WERI-Rb-1 (cell line): Measurements from ENCODE around the gene DDR2.

Experiments used
- DNase-seq: peaks from one replicate; pipeline ENCODE4 v3.0.0-alpha.2; 2020
- H3K27ac ChIP-seq: fragments of 250-450 bp; sonication (Bioruptor Pico); 2 replicates; pipeline ENCODE4 v1.5.1; 2020; ENCODE audit warnings: mild to moderate bottlenecking, moderate library complexity
- H3K27me3 ChIP-seq: fragments of 250-450 bp; sonication (Bioruptor Pico); 2 replicates; pipeline ENCODE4 v1.5.1; 2021; ENCODE audit warnings: mild to moderate bottlenecking, low read depth, moderate library complexity; ENCODE audit not compliant: insufficient read depth, severe bottlenecking
- H3K36me3 ChIP-seq: fragments of 250-450 bp; sonication (Bioruptor Pico); 2 replicates; pipeline ENCODE4 v1.5.1; 2020; ENCODE audit warnings: mild to moderate bottlenecking, moderate library complexity
- H3K4me3 ChIP-seq: 2 replicates; pipeline ENCODE4 v1.5.1; 2011; ENCODE audit warnings: low read depth, mild to moderate bottlenecking, control low read depth, low read length
- H3K9me3 ChIP-seq: fragments of 250-450 bp; sonication (Bioruptor Pico); 2 replicates; pipeline ENCODE4 v1.5.1; 2021; ENCODE audit warnings: mild to moderate bottlenecking, moderate library complexity; ENCODE audit not compliant: severe bottlenecking
- CTCF ChIP-seq: IDR thresholded peaks from 2 replicates; pipeline ENCODE4 v1.5.1; 2011; ENCODE audit warnings: low read depth, mild to moderate bottlenecking, control low read depth, inconsistent platforms, low read length

The DDR2 gene

DNA sequence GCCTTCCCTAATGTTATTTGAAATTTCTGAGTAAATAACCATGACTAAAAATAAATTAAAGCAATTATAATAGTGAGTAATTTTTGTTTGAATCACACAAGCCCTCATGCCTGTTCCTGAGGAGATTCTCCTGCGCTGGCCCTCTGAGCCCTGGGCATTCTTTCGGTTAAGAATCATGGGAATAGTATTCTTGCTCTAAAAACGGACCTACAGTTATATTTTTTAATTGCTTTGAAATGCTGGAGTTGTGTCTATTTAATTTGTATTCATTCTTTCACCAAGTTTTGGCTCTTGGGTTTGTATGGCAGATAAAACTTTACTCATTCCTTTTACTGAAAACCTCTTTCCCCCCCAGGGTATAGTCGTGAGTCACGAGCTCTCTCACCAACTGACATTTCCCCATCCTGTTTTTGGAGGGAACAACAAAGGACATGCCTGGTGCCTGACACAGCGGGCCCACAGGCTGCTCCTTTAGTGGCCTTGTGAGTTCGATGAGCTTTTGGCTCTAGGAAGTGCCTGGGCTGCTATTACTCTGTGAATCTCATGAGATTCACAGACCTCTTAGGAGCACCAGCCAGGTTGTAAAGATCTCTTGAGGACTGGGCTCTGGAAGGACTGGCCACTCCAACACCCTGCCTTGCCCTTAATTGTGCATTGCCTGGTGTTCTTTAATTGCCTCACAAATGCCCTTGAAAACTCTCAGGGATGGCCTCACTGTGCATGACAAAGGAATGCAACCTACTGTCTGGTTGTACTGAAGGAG lies 58.6 kb downstream of the DDR2 start:
- DNase-seq, result no peak

DNA sequence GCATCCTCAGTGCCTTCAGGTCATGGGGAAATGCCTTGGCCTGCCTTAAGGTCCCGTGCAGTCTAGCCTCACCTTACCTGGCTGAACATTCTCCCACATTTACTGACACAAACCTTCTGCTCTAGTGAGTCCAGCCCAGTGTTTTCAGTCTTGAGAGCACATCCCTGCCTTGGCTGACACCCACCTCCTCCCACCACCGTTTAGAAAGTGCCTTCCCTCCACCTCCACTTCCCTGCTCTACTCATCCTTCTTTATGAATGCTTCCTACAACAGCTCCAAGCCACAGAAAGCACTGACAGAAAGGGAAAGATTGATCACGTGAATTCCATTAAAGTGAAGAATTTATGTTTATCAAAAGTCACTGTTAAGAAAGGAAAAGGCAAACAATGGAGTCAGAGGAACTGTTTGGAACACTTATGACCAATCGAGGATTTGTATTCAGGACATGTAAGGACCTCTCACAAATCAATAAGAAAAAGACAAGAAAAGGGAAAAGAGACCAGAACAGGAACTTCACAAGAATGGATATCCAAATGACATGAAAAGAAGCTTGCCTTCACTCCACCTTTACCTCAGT lies 59.8 kb downstream of the DDR2 start:
- Histone ChIP-seq H3K4me3 (no peak overlapping the region), H3K27me3 (no peaks in the 10 kb centered on the region), H3K27ac (no peak overlapping the region), H3K9me3 (peaks cover 4% of the 10 kb centered on the region), H3K36me3 (no peaks in the 10 kb centered on the region)
- no peak for TF ChIP-seq CTCF
- DNase-seq, result no peak

More for the DNA sequence above, 58.6 kb downstream of the DDR2 start:
- no peaks in the 10 kb centered on the region for H3K36me3 ChIP-seq
- no peak for TF ChIP-seq CTCF
- peaks cover 4% of the 10 kb centered on the region for H3K9me3 ChIP-seq
- no peak overlapping the region for H3K27ac ChIP-seq
- H3K27me3 ChIP-seq, result no peaks in the 10 kb centered on the region
- H3K4me3 ChIP-seq, result no peak overlapping the region

DNA sequence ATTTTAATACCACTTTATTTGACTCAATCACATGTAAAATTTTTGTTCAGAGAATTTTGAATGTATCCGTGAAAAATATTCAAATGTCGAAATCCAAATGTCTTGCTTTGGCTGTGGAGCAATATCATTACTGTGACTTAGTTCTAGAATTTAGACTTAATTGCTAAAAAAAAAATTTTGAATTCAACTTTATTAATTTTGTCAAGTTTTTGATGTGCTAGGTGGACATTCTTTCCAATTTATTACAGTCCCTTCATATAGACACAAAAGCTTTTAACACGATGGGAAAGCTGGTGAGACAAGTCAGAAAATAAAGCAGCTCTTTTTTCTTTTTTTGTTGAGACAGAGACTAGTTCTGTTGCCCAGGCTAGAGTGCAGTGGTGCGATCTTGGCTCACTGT lies 62.6 kb downstream of the DDR2 start:
- H3K27me3 ChIP-seq, result no peaks in the 10 kb centered on the region
- TF ChIP-seq CTCF, result no peak
- H3K4me3 ChIP-seq, result no peak overlapping the region
- H3K27ac ChIP-seq, result peak overlapping the region; percentile 93
- no peaks in the 10 kb centered on the region for H3K36me3 ChIP-seq
- no peak for DNase-seq
- peaks cover 4% of the 10 kb centered on the region for H3K9me3 ChIP-seq

- Histone ChIP-seq H3K27ac (peak overlapping the region; percentile 93), H3K4me3 (no peak overlapping the region), H3K36me3 (no peaks in the 10 kb centered on the region), H3K9me3 (peaks cover 4% of the 10 kb centered on the region), H3K27me3 (no peaks in the 10 kb centered on the region)
- no peak for TF ChIP-seq CTCF
- DNase-seq, result no peak
Measured at GRCh38 chr1:162695687-162696086, 63.4 kb downstream of the DDR2 start.

- Histone ChIP-seq H3K36me3 (no peaks in the 10 kb centered on the region), H3K4me3 (no peak overlapping the region; the same call in 1 of the 2 replicates), H3K9me3 (peaks cover 4% of the 10 kb centered on the region), H3K27me3 (no peaks in the 10 kb centered on the region), H3K27ac (peak overlapping the region; percentile 93)
- peak; percentile 95 for DNase-seq
- TF ChIP-seq CTCF, result no peak
Measured at GRCh38 chr1:162696286-162696862, 64.1 kb downstream of the DDR2 start.
